ENCODE results near the gene RING1. TPM values are rescaled to one million over a fixed set of nuclear protein-coding genes. Genes with fewer than 3 reads are reported as not detected.

The RING1 gene
- 10 to 100 TPM; 37.6 to 37.7 TPM for total RNA-seq

GRCh38 chr6:33208091-33208967 is at the start of gene RING1:
Gene RING1 (plus strand): TSS chr6:33208500. CDS start chr6:33208823, 323 bp downstream.

GRCh38 chr6:33192105-33192646 is 16.1 kb upstream of the RING1 start, which contains the start of gene COL11A2:
Gene COL11A2 (minus strand): TSS chr6:33192467. CDS start chr6:33192240, 227 bp downstream.

GRCh38 chr6:33200219-33201146 is 7.8 kb upstream of the RING1 start, which contains the start of the genes RXRB and SLC39A7:
Gene RXRB (minus strand): TSS chr6:33200665. CDS start chr6:33200476, 189 bp downstream.
Gene SLC39A7 (plus strand): TSS chr6:33200867. CDS start chr6:33201246, 379 bp downstream.

GRCh38 chr6:33204415-33205190 is 3.7 kb upstream of the RING1 start, which contains the start of gene HSD17B8:
Gene HSD17B8 (plus strand): TSS chr6:33204655. CDS start chr6:33204669, 14 bp downstream.

Small RNAs within 50 kb of the gene (microRNA-seq; reads per million reads assigned to microRNA genes)
- 0.63 reads per million for gene MIR219A1 (ENCODE audit: borderline microRNAs expressed, borderline replicate concordance)

Other genes starting within 250 kb of the RING1 start
- 100 to 1,000 TPM; 272 to 275 TPM for gene BRD2, start 239.9 kb upstream of the RING1 start, total RNA-seq
- 1 to 10 TPM; 1.2 to 2.9 TPM for gene HLA-DOA, start 198.9 kb upstream of the RING1 start, total RNA-seq
- gene HLA-DPA1, start 134.9 kb upstream of the RING1 start, total RNA-seq, result 10 to 100 TPM; 30.4 to 32.4 TPM
- 10 to 100 TPM; 19.0 to 19.2 TPM for gene HLA-DPB1, start 132.5 kb upstream of the RING1 start, total RNA-seq
- gene COL11A2, start 16.0 kb upstream of the RING1 start, total RNA-seq, result under 1 TPM; 0.50 to 0.63 TPM
- 10 to 100 TPM; 49.6 to 49.7 TPM for gene RXRB, start 7.8 kb upstream of the RING1 start, total RNA-seq
- 10 to 100 TPM; 39.6 to 41.7 TPM for gene SLC39A7, start 7.6 kb upstream of the RING1 start, total RNA-seq
- 10 to 100 TPM; 15.4 to 18.0 TPM for gene HSD17B8, start 3.8 kb upstream of the RING1 start, total RNA-seq
- 10 to 100 TPM; 71.8 to 76.2 TPM for gene VPS52, start 63.4 kb downstream of the RING1 start, total RNA-seq
- gene RPS18, start 63.6 kb downstream of the RING1 start, total RNA-seq, result 1,000 to 10,000 TPM; 3,258 to 3,316 TPM
- gene B3GALT4, start 68.6 kb downstream of the RING1 start, total RNA-seq, result 10 to 100 TPM; 23.3 to 23.9 TPM
- 10 to 100 TPM; 47.0 to 47.8 TPM for gene WDR46, start 80.7 kb downstream of the RING1 start, total RNA-seq
- 10 to 100 TPM; 55.1 to 57.3 TPM for gene PFDN6, start 81.1 kb downstream of the RING1 start, total RNA-seq
- gene RGL2, start 90.4 kb downstream of the RING1 start, total RNA-seq, result 10 to 100 TPM; 52.5 to 58.6 TPM
- gene TAPBP, start 105.6 kb downstream of the RING1 start, total RNA-seq, result 100 to 1,000 TPM; 273 to 274 TPM
- 10 to 100 TPM; 19.4 to 21.9 TPM for gene ZBTB22, start 109.2 kb downstream of the RING1 start, total RNA-seq
- gene DAXX, start 114.5 kb downstream of the RING1 start, total RNA-seq, result 100 to 1,000 TPM; 108 to 111 TPM
- 100 to 1,000 TPM; 106 to 109 TPM for gene KIFC1, start 183.3 kb downstream of the RING1 start, total RNA-seq
- gene PHF1, start 202.5 kb downstream of the RING1 start, total RNA-seq, result 10 to 100 TPM; 46.7 to 52.7 TPM
- 100 to 1,000 TPM; 197 to 215 TPM for gene CUTA, start 209.6 kb downstream of the RING1 start, total RNA-seq
- 10 to 100 TPM; 48.0 to 52.1 TPM for gene SYNGAP1, start 211.6 kb downstream of the RING1 start, total RNA-seq
- 1 to 10 TPM; 6.5 to 7.1 TPM for gene ZBTB9, start 246.1 kb downstream of the RING1 start, total RNA-seq

All from activated naive CD4-positive, alpha-beta T cell treated with anti-CD3 and anti-CD28 coated beads, Interleukin-2, amount 10 ng/mL, durations not matched to agents 5 hours and 36 hours (primary cell).